HepG2 (cell line): ENCODE results near the gene CAMTA2. TPM values are rescaled to one million over a fixed set of nuclear protein-coding genes. Genes with fewer than 3 reads are reported as not detected.

Source experiments
- BRCA1 ChIP-seq: sonication (generic); formaldehyde crosslinking; IDR thresholded peaks from 2 replicates; pipeline ENCODE4 v1.4.0; 2020; ENCODE audit warnings: missing genetic modification reagents
- CEBPG ChIP-seq: IDR thresholded peaks from 2 replicates; pipeline ENCODE4 v1.6.1; 2016
- GRHL1 ChIP-seq: sonication (generic); formaldehyde crosslinking; conservative IDR thresholded peaks from 2 replicates; pipeline ENCODE4 v1.8.0; 2022; ENCODE audit warnings: missing genetic modification reagents
- HNRNPUL1 ChIP-seq: fragments of 200-400 bp; formaldehyde crosslinking; IDR thresholded peaks from 2 replicates; pipeline ENCODE4 v1.6.1; 2017; ENCODE audit warnings: low read depth, mild to moderate bottlenecking, low read length, moderate library complexity
- HOXA9 ChIP-seq: sonication (generic); formaldehyde crosslinking; IDR thresholded peaks from 2 replicates; pipeline ENCODE4 v1.8.1; 2022; ENCODE audit warnings: missing genetic modification reagents, mild to moderate bottlenecking, moderate library complexity, borderline replicate concordance
- KDM2A ChIP-seq: sonication (generic); formaldehyde crosslinking; IDR thresholded peaks from 2 replicates; pipeline ENCODE4 v1.4.0; 2020; ENCODE audit warnings: low read depth, missing genetic modification reagents, borderline replicate concordance
- KDM5A ChIP-seq: fragments of 200-600 bp; sonication (generic); IDR thresholded peaks from 2 replicates; pipeline ENCODE4 v1.7.0; 2018; ENCODE audit warnings: antibody characterized with exemption, mild to moderate bottlenecking, low read length, borderline replicate concordance
- RAD21 ChIP-seq: fragments of 450-650 bp; formaldehyde crosslinking; IDR thresholded peaks from 2 replicates; pipeline ENCODE4 v1.5.0; 2020; ENCODE audit warnings: mild to moderate bottlenecking
- RCOR2 ChIP-seq: IDR thresholded peaks from 2 replicates; pipeline ENCODE4 v1.6.1; 2016; ENCODE audit warnings: missing biosample characterization, missing genetic modification reagents
- SMAD3 ChIP-seq: sonication (generic); formaldehyde crosslinking; IDR thresholded peaks from 2 replicates; pipeline ENCODE4 v1.4.0; 2020; ENCODE audit warnings: missing genetic modification reagents
- ZNF552 ChIP-seq: sonication (generic); formaldehyde crosslinking; IDR thresholded peaks from 2 replicates; pipeline ENCODE4 v1.9.0; 2022; ENCODE audit warnings: missing genetic modification reagents, mild to moderate bottlenecking, borderline replicate concordance
- ZNF589 ChIP-seq: sonication (generic); formaldehyde crosslinking; conservative IDR thresholded peaks from 2 replicates; pipeline ENCODE4 v1.8.0; 2022; ENCODE audit warnings: mild to moderate bottlenecking, moderate library complexity, missing genetic modification reagents
- ZNF607 ChIP-seq: sonication (generic); formaldehyde crosslinking; IDR thresholded peaks from 2 replicates; pipeline ENCODE4 v1.5.1; 2020; ENCODE audit warnings: missing genetic modification reagents, mild to moderate bottlenecking, borderline replicate concordance
- ZNF691 ChIP-seq: sonication (generic); formaldehyde crosslinking; IDR thresholded peaks from 2 replicates; pipeline ENCODE4 v1.4.0; 2020; ENCODE audit warnings: missing genetic modification reagents, low read depth, mild to moderate bottlenecking, borderline replicate concordance
- polyA plus RNA-seq, 8 experiments: library from polyadenylated mRNA; depleted of rRNA in 3 of 8; stranded (reverse) in 7 of 8; unstranded in 1 of 8; fragments of >200 nt; fragmentation: Illumina TruSeq in 4 of 8; extraction: Trizol in 4 of 8; gene quantifications; 2 replicates each; pipeline versions ENCODE4 v1.2.1 to v1.2.3, GENCODE V29; 2011 to 2016; ENCODE audit warnings: low read depth in 4 of 8, missing spikeins in 1 of 8, mixed read lengths in 1 of 8; ENCODE audit not compliant: insufficient read depth in 1 of 8
- total RNA-seq, 5 experiments: library from RNA; depleted of rRNA; stranded (reverse); fragments of >200 nt; fragmentation: Illumina TruSeq; extraction: Trizol; gene quantifications; 2 replicates each; pipeline ENCODE4 v1.2.3, GENCODE V29; 2016; ENCODE audit warnings: low read depth in 1 of 5
- TF ChIP-seq, protein P1 (sequence below): sonication (generic); formaldehyde crosslinking; IDR thresholded peaks from 2 replicates; pipeline ENCODE4 v1.9.0; 2021; ENCODE audit warnings: missing genetic modification reagents, borderline replicate concordance
- TF ChIP-seq, protein P2 (sequence below): sonication (generic); formaldehyde crosslinking; IDR thresholded peaks from 2 replicates; pipeline ENCODE4 v1.4.0; 2020; ENCODE audit warnings: missing genetic modification reagents, borderline replicate concordance
- TF ChIP-seq, protein P3 (sequence below): IDR thresholded peaks from 2 replicates; pipeline ENCODE4 v1.6.1; 2016; ENCODE audit warnings: mild to moderate bottlenecking, missing biosample characterization, missing genetic modification reagents

Gene CAMTA2
- total and polyA plus RNA-seq, 2 of the 13 experiments (the other 11 are each of a cell fraction or from before 2014, with no cell fraction given): 4.1 to 7.1 TPM

- TF ChIP-seq GRHL1 (CRISPR knock-in tag) (no peak), KDM2A (peak; percentile 83), ZNF607 (CRISPR knock-in tag) (peak; percentile 65; the same call in 1 of the 2 replicates), SMAD3 (CRISPR knock-in tag) (no peak), CEBPG (no peak), ZNF691 (no peak), RAD21 (peak; percentile 23; the same call in 1 of the 2 replicates), HOXA9 (CRISPR knock-in tag) (no peak), KDM5A (no peak; the same call in 1 of the 2 replicates), HNRNPUL1 (no peak), ZNF552 (no peak), BRCA1 (CRISPR knock-in tag) (no peak), ZNF589 (no peak), RCOR2 (CRISPR knock-in tag) (no peak)
- TF ChIP-seq, protein P1, sequence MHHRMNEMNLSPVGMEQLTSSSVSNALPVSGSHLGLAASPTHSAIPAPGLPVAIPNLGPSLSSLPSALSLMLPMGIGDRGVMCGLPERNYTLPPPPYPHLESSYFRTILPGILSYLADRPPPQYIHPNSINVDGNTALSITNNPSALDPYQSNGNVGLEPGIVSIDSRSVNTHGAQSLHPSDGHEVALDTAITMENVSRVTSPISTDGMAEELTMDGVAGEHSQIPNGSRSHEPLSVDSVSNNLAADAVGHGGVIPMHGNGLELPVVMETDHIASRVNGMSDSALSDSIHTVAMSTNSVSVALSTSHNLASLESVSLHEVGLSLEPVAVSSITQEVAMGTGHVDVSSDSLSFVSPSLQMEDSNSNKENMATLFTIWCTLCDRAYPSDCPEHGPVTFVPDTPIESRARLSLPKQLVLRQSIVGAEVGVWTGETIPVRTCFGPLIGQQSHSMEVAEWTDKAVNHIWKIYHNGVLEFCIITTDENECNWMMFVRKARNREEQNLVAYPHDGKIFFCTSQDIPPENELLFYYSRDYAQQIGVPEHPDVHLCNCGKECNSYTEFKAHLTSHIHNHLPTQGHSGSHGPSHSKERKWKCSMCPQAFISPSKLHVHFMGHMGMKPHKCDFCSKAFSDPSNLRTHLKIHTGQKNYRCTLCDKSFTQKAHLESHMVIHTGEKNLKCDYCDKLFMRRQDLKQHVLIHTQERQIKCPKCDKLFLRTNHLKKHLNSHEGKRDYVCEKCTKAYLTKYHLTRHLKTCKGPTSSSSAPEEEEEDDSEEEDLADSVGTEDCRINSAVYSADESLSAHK (CRISPR knock-in tag): 0 out of 2 replicates have a peak, but pooled peaks have one; percentile 60
- TF ChIP-seq, protein P2, sequence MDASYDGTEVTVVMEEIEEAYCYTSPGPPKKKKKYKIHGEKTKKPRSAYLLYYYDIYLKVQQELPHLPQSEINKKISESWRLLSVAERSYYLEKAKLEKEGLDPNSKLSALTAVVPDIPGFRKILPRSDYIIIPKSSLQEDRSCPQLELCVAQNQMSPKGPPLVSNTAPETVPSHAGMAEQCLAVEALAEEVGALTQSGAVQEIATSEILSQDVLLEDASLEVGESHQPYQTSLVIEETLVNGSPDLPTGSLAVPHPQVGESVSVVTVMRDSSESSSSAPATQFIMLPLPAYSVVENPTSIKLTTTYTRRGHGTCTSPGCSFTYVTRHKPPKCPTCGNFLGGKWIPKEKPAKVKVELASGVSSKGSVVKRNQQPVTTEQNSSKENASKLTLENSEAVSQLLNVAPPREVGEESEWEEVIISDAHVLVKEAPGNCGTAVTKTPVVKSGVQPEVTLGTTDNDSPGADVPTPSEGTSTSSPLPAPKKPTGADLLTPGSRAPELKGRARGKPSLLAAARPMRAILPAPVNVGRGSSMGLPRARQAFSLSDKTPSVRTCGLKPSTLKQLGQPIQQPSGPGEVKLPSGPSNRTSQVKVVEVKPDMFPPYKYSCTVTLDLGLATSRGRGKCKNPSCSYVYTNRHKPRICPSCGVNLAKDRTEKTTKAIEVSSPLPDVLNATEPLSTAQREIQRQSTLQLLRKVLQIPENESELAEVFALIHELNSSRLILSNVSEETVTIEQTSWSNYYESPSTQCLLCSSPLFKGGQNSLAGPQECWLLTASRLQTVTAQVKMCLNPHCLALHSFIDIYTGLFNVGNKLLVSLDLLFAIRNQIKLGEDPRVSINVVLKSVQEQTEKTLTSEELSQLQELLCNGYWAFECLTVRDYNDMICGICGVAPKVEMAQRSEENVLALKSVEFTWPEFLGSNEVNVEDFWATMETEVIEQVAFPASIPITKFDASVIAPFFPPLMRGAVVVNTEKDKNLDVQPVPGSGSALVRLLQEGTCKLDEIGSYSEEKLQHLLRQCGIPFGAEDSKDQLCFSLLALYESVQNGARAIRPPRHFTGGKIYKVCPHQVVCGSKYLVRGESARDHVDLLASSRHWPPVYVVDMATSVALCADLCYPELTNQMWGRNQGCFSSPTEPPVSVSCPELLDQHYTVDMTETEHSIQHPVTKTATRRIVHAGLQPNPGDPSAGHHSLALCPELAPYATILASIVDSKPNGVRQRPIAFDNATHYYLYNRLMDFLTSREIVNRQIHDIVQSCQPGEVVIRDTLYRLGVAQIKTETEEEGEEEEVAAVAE (CRISPR knock-in tag): no peak
- TF ChIP-seq, protein P3, sequence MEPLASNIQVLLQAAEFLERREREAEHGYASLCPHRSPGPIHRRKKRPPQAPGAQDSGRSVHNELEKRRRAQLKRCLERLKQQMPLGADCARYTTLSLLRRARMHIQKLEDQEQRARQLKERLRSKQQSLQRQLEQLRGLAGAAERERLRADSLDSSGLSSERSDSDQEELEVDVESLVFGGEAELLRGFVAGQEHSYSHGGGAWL: peak; percentile 62
Observed at GRCh38 chr17:4997302-4998026, 10.0 kb upstream of the CAMTA2 start, which contains the start of the genes INCA1 and KIF1C (continued).
